BLaER1 (cell line): ENCODE measurements around the gene PHOSPHO2.

Experiments used
- H3K27ac ChIP-seq: shearing (Covaris generic); formaldehyde crosslinking; 2 replicates; pipeline ENCODE4 v1.8.1; 2022
- H3K27me3 ChIP-seq: shearing (Covaris generic); formaldehyde crosslinking; 2 replicates; pipeline ENCODE4 v1.8.1; 2022
- H3K36me3 ChIP-seq: shearing (Covaris generic); formaldehyde crosslinking; 2 replicates; pipeline ENCODE4 v1.8.1; 2022
- H3K4me1 ChIP-seq: shearing (Covaris generic); formaldehyde crosslinking; 2 replicates; pipeline ENCODE4 v1.8.1; 2022
- H3K4me2 ChIP-seq: shearing (Covaris generic); formaldehyde crosslinking; 2 replicates; pipeline ENCODE4 v1.8.1; 2022
- H3K4me3 ChIP-seq: shearing (Covaris generic); formaldehyde crosslinking; 2 replicates; pipeline ENCODE4 v1.8.1; 2022
- H3K9ac ChIP-seq: shearing (Covaris generic); formaldehyde crosslinking; 2 replicates; pipeline ENCODE4 v1.8.1; 2022
- H3K9me3 ChIP-seq: shearing (Covaris generic); formaldehyde crosslinking; 2 replicates; pipeline ENCODE4 v1.8.1; 2022
- H4K20me1 ChIP-seq: shearing (Covaris generic); formaldehyde crosslinking; 2 replicates; pipeline ENCODE4 v1.8.1; 2022
- Cebpa-rat ChIP-seq: shearing (Covaris generic); IDR thresholded peaks from 2 replicates; pipeline ENCODE4 v1.8.1; 2022

PHOSPHO2 gene

GRCh38 chr2:169702996-169703395 is 8.7 kb downstream of the PHOSPHO2 start:
- TF ChIP-seq Cebpa-rat, result no peak
- Histone ChIP-seq H3K4me3 (no peak overlapping the region), H3K27me3 (no peaks in the 10 kb centered on the region), H3K4me1 (no peaks in the 10 kb centered on the region), H4K20me1 (no peaks in the 10 kb centered on the region), H3K27ac (no peak overlapping the region), H3K36me3 (peaks cover 12% of the 10 kb centered on the region), H3K4me2 (no peak overlapping the region), H3K9ac (no peak overlapping the region), H3K9me3 (no peaks in the 10 kb centered on the region)

GRCh38 chr2:169704160-169704708 is 10.0 kb downstream of the PHOSPHO2 start:
- H3K4me2 ChIP-seq, result no peak overlapping the region
- H3K27me3 ChIP-seq, result no peaks in the 10 kb centered on the region
- H3K27ac ChIP-seq, result no peak overlapping the region
- no peaks in the 10 kb centered on the region for H3K4me1 ChIP-seq
- no peaks in the 10 kb centered on the region for H4K20me1 ChIP-seq
- no peak overlapping the region for H3K4me3 ChIP-seq
- no peak for TF ChIP-seq Cebpa-rat
- peaks cover 7% of the 10 kb centered on the region for H3K36me3 ChIP-seq
- no peak overlapping the region for H3K9ac ChIP-seq
- no peaks in the 10 kb centered on the region for H3K9me3 ChIP-seq

- Histone ChIP-seq H3K9me3 (no peaks in the 10 kb centered on the region), H3K27ac (no peak overlapping the region), H3K4me3 (no peak overlapping the region), H3K27me3 (no peaks in the 10 kb centered on the region), H3K9ac (no peak overlapping the region), H4K20me1 (no peaks in the 10 kb centered on the region), H3K4me2 (no peak overlapping the region), H3K36me3 (peaks cover 5% of the 10 kb centered on the region; the same call in 1 of the 2 replicates), H3K4me1 (no peaks in the 10 kb centered on the region)
- TF ChIP-seq Cebpa-rat, result no peak
These were observed 11.7 kb downstream of the PHOSPHO2 start for GRCh38 chr2:169705927-169706326.

- Histone ChIP-seq H3K4me3 (no peak overlapping the region), H4K20me1 (no peaks in the 10 kb centered on the region), H3K9me3 (peaks cover 13% of the 10 kb centered on the region), H3K4me2 (no peak overlapping the region), H3K36me3 (peaks cover 12% of the 10 kb centered on the region; the same call in 1 of the 2 replicates), H3K27me3 (no peaks in the 10 kb centered on the region), H3K4me1 (no peaks in the 10 kb centered on the region), H3K27ac (no peak overlapping the region), H3K9ac (no peak overlapping the region)
- no peak for TF ChIP-seq Cebpa-rat
These were observed 13.4 kb downstream of the PHOSPHO2 start for GRCh38 chr2:169707626-169708025.

GRCh38 chr2:169709331-169709730 is 15.1 kb downstream of the PHOSPHO2 start:
- H4K20me1 ChIP-seq, result no peaks in the 10 kb centered on the region
- peaks cover 16% of the 10 kb centered on the region for H3K9me3 ChIP-seq
- H3K9ac ChIP-seq, result no peak overlapping the region
- H3K27ac ChIP-seq, result no peak overlapping the region
- no peaks in the 10 kb centered on the region for H3K4me1 ChIP-seq
- H3K4me2 ChIP-seq, result no peak overlapping the region
- H3K27me3 ChIP-seq, result no peaks in the 10 kb centered on the region
- peaks cover 7% of the 10 kb centered on the region; the same call in 1 of the 2 replicates for H3K36me3 ChIP-seq
- H3K4me3 ChIP-seq, result no peak overlapping the region
- no peak for TF ChIP-seq Cebpa-rat

GRCh38 chr2:169709981-169710380 is 15.7 kb downstream of the PHOSPHO2 start:
- Histone ChIP-seq H4K20me1 (no peaks in the 10 kb centered on the region), H3K27ac (no peak overlapping the region), H3K4me3 (no peak overlapping the region), H3K9me3 (peaks cover 16% of the 10 kb centered on the region), H3K4me2 (no peak overlapping the region), H3K27me3 (no peaks in the 10 kb centered on the region), H3K4me1 (no peaks in the 10 kb centered on the region), H3K9ac (no peak overlapping the region), H3K36me3 (peaks cover 7% of the 10 kb centered on the region; the same call in 1 of the 2 replicates)
- no peak for TF ChIP-seq Cebpa-rat

- Histone ChIP-seq H4K20me1 (no peaks in the 10 kb centered on the region), H3K4me2 (no peak overlapping the region), H3K9me3 (peaks cover 16% of the 10 kb centered on the region), H3K4me1 (no peaks in the 10 kb centered on the region), H3K4me3 (no peak overlapping the region), H3K27ac (no peak overlapping the region), H3K36me3 (peaks cover 7% of the 10 kb centered on the region; the same call in 1 of the 2 replicates), H3K9ac (no peak overlapping the region), H3K27me3 (no peaks in the 10 kb centered on the region)
- no peak for TF ChIP-seq Cebpa-rat
These were observed 17.7 kb downstream of the PHOSPHO2 start for GRCh38 chr2:169711751-169712509.

GRCh38 chr2:169712791-169713227 is 18.5 kb downstream of the PHOSPHO2 start:
- Histone ChIP-seq H3K9me3 (peaks cover 16% of the 10 kb centered on the region), H4K20me1 (no peaks in the 10 kb centered on the region), H3K4me2 (no peak overlapping the region), H3K27me3 (no peaks in the 10 kb centered on the region), H3K9ac (no peak overlapping the region), H3K27ac (no peak overlapping the region), H3K4me1 (no peaks in the 10 kb centered on the region), H3K36me3 (peaks cover 7% of the 10 kb centered on the region; the same call in 1 of the 2 replicates), H3K4me3 (no peak overlapping the region)
- TF ChIP-seq Cebpa-rat, result no peak

- no peaks in the 10 kb centered on the region for H3K4me1 ChIP-seq
- H3K9me3 ChIP-seq, result peaks cover 16% of the 10 kb centered on the region
- no peak overlapping the region for H3K4me3 ChIP-seq
- H3K27ac ChIP-seq, result no peak overlapping the region
- H3K36me3 ChIP-seq, result peaks cover 7% of the 10 kb centered on the region; the same call in 1 of the 2 replicates
- H3K4me2 ChIP-seq, result no peak overlapping the region
- no peaks in the 10 kb centered on the region for H4K20me1 ChIP-seq
- TF ChIP-seq Cebpa-rat, result no peak
- H3K27me3 ChIP-seq, result no peaks in the 10 kb centered on the region
- no peak overlapping the region for H3K9ac ChIP-seq
These were observed 19.1 kb downstream of the PHOSPHO2 start for GRCh38 chr2:169713331-169713730.

- no peak overlapping the region for H3K4me3 ChIP-seq
- H3K9me3 ChIP-seq, result peaks cover 16% of the 10 kb centered on the region
- no peak overlapping the region for H3K27ac ChIP-seq
- TF ChIP-seq Cebpa-rat, result no peak
- H3K27me3 ChIP-seq, result no peaks in the 10 kb centered on the region
- H3K4me1 ChIP-seq, result no peaks in the 10 kb centered on the region
- H3K4me2 ChIP-seq, result no peak overlapping the region
- H3K9ac ChIP-seq, result no peak overlapping the region
- no peaks in the 10 kb centered on the region for H4K20me1 ChIP-seq
- peaks cover 7% of the 10 kb centered on the region; the same call in 1 of the 2 replicates for H3K36me3 ChIP-seq
These were observed 20.4 kb downstream of the PHOSPHO2 start for GRCh38 chr2:169714699-169715098.
